SW480 (cell line): Measurements from ENCODE around the gene ARHGAP25.

ENCODE experiments used
- DNase-seq: peaks from one replicate; pipeline ENCODE4 v3.0.0-alpha.2; 2016; ENCODE audit warnings: low spot score

The ARHGAP25 gene

DNA sequence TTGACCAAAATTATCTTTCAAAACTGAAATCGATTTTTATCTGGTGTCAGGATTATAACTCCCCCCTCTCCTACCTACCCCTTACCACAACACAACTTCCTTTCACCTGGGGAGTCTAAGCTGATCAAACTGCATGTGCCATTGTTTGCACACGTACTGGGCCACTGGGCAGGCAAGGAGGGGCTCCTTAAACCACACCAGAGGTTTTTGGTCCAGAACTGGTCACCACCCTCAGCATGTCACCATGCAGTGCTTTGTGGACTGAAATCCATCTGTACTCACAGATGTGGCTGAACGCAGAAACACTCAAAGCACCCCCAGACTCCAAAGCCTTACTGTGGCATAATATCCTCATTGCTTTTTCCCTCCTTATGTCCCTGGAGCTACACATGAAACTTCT lies 13.9 kb upstream of the ARHGAP25 start:
- no peak for DNase-seq

- peak; percentile 94 for DNase-seq
Observed at GRCh38 chr2:68721482-68722101, 13.0 kb upstream of the ARHGAP25 start.

DNA sequence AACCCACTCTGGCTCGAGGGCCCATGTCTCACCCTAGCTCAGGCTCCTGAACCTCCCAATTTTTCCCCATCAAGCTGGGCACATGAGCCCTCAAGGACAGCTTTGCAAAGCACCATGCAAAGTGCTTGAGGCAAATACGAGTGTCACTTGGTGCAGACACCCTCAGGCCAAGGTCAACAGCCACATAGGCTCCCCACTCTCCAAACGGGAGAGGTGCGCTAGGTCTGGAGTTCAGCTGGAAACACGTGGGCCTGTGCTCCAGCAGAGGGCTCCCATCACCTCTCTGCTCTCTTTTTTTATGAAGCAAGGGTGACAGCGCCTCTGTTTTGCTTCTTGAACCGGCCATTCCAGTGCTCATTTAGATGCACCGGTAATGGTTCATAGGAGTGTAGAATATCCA lies 11.9 kb upstream of the ARHGAP25 start:
- DNase-seq, result no peak

GRCh38 chr2:68723181-68723580 lies 11.4 kb upstream of the ARHGAP25 start:
- no peak for DNase-seq

DNA sequence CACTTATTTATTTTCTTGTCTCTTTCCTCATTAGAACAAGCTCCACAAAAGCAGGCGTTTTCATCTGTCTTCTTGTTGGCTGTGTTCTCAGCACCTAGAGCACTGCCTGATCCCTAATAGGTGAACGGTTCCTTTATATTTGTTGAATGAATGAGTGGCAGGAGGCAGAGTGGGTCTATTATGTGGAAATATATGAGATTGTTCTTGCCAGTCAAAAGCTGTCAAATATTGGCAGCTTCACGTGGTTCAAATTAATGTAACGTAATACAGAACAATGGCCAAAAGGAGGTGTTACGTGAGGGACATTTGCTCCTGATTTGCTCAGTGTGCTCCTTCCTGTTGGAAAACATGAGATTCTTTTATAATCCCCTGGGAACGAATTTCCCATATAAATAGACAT lies 8.5 kb upstream of the ARHGAP25 start:
- no peak for DNase-seq

DNA sequence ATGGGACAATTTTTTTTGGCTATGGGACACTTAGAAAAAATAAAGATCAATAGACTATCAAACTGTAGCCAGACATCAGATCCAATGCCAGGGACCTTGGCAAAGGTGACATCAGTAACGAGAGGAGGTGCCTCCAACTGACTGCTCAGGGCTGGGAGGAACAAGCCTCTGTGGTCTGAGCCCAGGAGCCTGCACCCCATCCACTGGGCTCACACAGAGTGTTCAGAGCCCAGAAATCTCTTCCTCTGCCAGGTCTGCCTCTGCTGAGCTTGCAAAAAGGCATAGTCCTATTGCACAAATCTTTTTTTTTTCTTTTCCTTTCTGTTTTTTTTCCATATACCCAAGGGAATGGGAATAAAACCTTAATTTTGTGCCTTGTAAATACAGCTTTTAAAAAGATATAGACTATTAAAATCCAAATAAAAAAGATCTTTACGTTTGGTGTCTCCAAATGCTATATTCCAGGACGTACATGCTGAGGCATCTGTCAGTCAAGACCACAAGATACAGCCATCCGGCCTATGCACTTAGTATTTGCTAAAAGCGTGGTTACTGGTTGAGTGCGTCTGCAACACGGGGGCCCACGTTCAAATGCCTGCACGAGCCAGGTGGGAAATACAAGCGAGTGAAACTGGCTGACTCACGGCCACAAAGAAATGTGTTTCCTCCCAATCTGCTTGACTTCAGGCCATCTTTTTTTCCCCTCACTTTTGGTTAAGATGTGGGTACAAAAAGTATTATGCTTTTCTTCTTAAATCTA lies 7.8 kb upstream of the ARHGAP25 start:
- DNase-seq, result peak; percentile 26

DNA sequence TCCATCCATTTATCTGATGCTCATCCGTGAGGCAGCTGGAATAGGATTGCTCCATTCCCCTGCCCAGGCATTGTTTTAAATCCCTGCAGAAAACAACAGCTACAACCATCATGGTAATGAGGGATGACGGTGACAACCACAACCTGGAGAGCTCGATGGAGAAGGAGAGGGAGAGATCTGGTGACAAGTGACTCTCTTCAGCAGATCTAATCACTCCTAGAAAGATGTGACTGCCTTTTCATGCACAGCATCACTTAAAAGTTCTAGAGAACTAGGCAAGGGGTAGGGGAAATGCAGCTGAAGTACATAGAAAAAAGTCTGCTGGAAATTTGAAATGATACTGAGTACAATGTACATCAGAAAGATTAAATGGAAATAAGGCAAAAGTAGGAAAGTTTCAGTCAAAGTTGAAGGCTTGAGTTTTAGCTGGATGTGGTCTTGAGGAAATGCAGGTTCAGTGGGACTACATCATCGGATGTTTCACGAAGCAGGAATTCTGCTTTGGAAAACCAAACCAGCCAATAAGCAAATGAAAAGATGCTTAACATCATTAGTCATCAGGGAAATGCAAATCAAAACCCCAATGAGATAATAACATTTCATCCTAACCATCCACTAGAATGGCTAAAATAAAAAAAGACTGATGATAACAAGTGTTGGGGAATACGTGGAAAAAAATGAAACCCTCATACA lies 6.8 kb upstream of the ARHGAP25 start:
- DNase-seq, result no peak

GRCh38 chr2:68730828-68731227 lies 3.8 kb upstream of the ARHGAP25 start:
- no peak for DNase-seq

DNA sequence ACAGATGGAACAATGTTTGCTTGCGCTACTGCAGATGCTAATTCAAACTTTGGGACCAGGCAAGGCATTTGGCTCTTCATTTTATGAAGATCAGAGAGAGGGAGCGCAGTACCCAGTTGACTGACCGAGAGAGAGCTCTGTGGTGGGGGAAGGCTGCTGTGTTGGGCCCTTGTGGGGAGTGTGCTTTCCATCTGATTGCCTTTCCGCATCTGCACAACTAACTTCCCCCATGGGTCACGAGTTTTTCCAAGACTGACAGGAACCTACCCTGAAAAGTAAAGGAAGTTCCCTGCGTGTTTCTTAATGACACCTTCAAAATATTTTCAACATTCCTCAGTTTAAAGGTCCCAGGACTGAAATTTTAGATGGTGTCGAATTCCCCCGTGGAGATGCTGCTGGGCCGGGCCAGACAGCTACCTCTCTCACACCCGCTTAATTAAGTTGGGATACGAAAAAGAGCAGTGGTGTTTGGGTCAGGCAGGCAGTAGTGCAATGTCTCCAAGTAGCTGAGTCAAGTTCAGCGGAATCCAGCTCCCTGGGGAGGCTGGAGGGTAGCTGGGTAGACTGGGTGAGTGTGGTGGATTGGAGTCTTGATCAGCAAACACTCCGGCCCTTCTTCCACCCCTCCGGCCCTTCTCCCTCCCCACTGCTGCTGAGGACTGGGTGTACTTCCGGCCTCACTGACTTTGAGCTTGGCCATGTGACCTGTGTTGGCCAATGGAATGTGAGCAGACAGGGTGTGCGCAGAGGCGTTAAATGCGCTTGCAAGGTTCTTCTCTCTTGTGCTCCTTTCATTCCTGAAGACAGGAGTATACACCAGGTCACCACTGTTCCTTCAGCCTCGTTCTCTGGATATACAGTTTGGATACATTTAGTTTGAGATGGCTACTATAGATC lies 2.3 kb upstream of the ARHGAP25 start:
- DNase-seq, result no peak

DNA sequence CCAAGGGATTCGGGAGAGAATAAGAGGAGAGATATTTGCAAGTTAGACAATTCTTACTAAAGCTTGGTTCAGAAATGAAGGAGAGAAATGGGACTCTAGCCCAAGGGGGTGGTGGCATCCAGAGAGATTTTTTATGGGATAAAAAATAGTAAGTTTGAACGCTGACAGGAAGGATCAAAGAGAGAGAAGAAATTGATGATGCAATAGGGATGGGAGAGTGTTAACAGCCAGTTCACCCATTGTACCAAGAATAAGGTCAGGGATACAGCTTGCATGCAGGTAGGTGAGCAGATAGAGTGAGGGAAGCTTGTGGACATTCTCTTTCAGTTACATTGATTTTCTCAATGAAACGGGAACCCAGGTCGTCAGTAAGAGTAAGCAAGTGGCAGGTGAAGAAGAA lies 1.2 kb upstream of the ARHGAP25 start:
- DNase-seq, result no peak

DNA sequence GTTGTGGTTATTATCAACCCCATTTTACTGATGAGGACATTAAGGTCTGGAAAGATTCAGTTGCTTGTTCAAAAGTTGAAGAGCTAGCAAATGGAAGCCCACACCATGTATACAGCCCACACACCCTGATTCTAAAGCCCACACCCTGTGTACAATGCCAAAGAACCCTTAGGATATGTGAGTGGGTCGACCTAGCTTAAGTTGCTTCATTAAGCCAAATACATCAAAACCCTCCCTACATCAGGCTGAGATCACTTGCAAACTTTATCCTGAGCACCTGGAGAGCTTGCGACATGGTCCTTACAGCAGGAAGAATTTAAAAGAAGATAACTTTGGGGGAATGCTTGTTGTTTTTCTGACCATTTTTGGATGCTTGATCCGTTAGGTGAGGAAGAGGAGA lies 435 bp upstream of the ARHGAP25 start:
- DNase-seq, result no peak

- no peak for DNase-seq
Observed at GRCh38 chr2:68736086-68736485, 1.5 kb downstream of the ARHGAP25 start.

- no peak for DNase-seq
Observed at GRCh38 chr2:68737711-68738110, 3.1 kb downstream of the ARHGAP25 start.

DNA sequence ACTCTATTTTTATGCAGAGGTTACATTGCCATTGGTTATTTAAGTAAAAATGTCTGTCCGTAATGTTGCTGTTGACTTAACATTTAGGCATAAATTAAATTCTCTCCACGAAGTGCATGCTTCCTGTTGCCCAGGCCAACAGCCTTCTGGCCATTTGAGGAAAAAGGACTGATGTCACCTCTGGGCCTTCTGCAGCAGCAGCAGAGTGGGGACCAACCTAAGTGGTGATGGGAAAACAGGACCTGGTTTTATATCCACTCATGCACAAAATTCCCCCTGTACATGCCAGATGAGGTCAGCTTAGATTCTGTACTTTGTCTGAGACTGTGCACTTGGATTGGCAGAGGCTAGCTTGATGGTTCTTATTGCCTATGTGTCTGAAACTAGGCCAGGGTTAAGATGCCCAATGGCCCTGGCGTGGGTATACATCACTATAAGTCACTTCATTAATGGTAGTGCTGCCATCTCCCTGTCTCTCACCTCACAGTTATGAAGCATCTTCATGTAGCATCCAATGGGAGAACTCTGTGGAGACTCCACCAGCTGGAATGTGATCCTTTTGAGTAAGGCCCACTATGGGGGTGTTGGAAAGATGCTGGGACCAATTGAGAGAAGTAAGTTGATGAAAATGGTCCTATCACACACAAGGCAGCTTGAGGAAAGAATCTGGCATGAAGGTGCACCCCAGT lies 4.4 kb downstream of the ARHGAP25 start:
- DNase-seq, result no peak

DNA sequence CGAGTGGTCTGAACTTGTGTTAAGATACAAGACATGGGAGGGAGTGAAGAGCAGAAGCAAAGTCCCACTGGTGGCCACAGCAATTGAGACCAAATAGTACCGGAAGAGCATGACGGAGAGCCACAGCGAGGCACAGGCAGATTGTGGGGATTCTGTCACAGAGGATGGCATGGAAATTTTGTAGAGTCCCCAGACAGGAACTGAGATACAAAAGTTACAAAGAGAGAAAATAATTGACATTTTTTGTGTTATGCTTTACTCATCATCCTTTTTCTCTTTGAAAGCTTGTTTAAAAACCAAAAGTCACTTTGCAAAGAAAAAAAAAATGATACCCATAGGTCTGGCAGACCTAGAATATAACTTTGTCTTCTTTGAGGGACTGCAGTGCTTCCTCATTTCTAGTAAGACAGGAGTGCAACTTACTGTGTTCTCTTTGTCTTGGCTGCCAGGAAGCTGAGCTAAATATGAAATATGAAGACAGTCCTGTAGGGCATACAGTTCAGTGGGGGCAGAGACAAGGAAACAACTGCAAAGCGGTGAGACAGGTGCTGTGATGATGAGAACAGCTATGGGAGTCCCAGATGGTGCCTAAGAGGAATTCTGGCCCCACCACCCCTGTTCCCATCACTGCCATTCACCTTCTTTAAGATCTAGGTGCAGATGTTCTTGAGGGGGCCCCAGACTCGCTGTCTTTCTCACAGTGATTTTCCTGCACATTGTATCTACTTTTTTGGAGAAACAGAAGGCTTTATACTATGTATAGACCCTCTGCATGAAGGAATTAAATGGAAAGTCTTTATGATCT lies 5.2 kb downstream of the ARHGAP25 start:
- no peak for DNase-seq

GRCh38 chr2:68740400-68740914 lies 5.8 kb downstream of the ARHGAP25 start:
- no peak for DNase-seq

DNA sequence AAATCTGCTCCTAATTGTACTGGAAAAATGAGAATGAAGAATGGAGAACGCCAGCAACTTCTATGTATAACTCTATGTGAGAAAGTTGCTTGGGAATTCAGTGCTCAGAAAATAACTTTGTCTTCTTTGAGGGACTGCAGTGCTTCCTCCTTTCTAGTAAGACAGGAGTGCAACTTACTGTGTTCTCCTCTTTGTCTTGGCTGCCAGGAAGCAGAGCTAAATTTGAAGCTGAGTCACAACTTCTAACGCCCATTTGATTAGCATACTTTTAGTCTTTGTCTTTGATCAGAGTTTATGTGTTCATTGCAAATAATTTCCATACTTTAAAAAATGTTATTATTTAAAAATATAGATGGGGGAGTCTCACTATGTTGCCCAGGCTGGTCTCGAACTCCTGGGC lies 6.6 kb downstream of the ARHGAP25 start:
- no peak for DNase-seq

- no peak for DNase-seq
Observed at GRCh38 chr2:68741805-68742306, 7.2 kb downstream of the ARHGAP25 start.

DNA sequence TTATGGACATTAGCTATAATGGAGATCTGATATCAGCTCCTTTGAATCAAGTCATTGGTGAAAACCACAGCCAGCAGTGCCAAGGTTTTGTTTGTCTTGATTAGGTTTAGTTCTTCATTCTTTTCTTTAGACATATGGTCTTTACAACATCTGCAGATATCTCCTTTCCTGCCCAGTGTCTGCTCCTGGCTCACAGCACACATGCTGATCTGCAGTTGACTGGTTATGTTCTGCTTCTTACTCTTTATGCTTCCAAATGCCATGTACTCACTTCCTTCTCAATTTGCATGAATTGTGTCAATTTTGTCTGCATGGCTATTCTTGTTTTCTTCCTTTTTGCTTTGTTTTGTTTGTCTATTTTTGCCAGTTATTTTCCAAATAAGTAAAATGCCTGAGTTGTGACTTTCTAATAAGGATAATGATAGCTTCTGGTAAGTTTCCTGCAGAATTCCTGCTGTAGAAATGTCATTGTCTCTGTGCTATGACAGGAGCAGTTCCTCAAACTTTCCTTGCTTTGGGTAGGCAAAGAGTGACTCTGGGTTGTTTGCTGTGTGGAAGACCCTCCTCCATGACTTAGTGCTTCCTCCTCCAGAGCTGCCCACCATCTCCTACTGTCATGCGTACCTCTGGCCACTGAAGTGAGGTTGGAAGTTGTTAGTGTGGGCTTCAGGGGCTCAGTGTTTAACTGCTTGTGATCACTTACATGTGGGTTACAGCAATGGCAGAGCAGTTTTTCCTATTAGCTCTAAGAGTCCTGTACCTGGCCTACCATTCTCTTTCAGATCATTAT lies 8.2 kb downstream of the ARHGAP25 start:
- no peak for DNase-seq

DNA sequence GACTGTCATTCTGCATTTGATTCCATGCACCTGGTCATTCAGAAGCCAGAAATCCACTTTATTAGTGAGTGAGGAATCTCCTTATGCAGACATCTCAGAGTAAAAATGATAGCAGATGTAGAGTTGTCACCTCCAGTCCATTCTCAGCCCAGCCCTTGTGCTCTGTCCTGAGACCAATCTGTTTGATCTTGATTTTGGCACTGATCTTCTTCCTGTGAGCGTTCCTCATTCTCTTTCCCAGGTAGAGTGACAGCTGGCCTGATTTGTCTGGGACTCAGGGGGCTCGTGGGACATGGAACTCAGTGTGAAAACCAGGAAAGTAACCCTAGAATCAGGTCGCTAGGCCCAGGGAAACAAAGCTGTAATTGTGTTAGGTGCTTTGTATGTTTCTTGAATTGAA lies 8.9 kb downstream of the ARHGAP25 start:
- no peak for DNase-seq
